NCI-H1417 treated with DMSO at 0.1 percent for 48 hours (cell line): ENCODE data around the gene PXDN.
"Not testable (repeated sequence)": the region's sequence is repeated elsewhere in the genome, so short reads cannot be mapped to it uniquely, and the experiment has no call there.

Experiments used
- DNase-seq: peaks from one replicate; lab custom pipeline; 2025; lab: John Stamatoyannopoulos, UW

The PXDN gene

DNA sequence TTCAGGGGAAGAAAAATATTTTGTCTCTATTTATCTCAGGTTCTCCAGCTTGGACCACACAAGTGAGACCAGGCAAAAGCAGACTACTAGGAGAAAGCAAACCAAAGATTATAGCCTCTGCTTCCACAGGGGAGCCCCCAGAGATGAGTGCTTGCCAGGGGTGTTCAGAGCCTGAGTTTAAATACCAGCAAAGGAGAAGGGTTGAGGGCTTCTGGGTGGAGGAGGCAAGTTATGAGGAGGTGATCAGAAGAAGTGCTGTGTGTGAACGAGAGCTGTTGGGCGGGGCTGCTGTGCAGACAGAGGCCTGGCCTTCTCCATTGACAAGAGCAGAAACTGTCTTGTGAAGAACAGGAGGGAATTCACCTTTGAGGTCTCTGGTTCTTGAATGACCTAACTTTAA is 32.8 kb upstream of the PXDN start:
- DNase-seq: no peak

- DNase-seq: no peak
Observed at GRCh38 chr2:1775511-1776035, 31.3 kb upstream of the PXDN start.

GRCh38 chr2:1774929-1775328 is 30.6 kb upstream of the PXDN start:
- DNase-seq: no peak

GRCh38 chr2:1773883-1774282 is 29.6 kb upstream of the PXDN start:
- DNase-seq: no peak

GRCh38 chr2:1772471-1773267 is 28.4 kb upstream of the PXDN start:
- no peak for DNase-seq

GRCh38 chr2:1771626-1772280 is 27.4 kb upstream of the PXDN start:
- no peak for DNase-seq

DNA sequence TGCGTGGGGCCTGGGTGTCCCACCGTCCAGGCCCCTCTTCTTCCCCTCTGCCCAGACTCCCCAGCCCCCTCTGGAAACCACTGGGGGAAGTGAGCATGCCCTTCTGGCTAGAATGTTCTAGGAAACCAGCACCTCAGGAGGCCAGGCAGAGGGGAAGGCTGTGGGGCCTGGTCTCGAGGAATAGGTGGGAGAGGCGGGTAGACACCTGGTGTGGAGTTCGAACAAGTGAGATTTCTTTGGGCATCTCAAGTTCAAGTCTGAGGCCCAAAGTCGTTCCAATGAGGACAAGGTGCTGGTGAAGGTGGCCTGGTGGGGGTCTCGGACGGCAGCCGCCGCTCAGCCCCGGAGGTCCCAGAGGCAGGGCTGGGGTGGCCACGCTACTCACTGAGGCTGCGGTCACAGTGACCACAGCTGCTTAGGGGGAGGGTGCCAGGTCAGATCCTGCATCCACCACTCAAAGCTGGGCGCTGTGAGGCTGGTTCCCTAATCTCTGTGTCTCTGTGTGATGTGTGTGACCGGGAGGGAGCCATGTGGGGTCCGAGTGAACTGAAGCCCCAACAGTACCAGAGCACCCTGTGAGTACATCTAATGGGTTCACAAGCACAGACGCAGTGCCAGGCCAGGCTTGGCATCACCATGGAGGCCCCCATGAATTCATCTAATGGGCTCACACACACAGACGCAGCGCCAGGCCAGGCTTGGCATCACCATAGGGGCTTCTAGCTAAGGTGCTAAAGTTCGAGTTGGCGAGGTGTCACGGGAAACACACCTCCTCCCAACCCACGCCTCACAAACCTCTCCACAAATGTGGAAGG is 26.5 kb upstream of the PXDN start:
- DNase-seq: no peak

- peak; percentile 56 for DNase-seq
Observed at GRCh38 chr2:1769703-1770422, 25.5 kb upstream of the PXDN start.

GRCh38 chr2:1767939-1768691 is 23.8 kb upstream of the PXDN start:
- DNase-seq: no peak

GRCh38 chr2:1766851-1767811 is 22.8 kb upstream of the PXDN start:
- DNase-seq: no peak

GRCh38 chr2:1766425-1766824 is 22.1 kb upstream of the PXDN start:
- DNase-seq: no peak

DNA sequence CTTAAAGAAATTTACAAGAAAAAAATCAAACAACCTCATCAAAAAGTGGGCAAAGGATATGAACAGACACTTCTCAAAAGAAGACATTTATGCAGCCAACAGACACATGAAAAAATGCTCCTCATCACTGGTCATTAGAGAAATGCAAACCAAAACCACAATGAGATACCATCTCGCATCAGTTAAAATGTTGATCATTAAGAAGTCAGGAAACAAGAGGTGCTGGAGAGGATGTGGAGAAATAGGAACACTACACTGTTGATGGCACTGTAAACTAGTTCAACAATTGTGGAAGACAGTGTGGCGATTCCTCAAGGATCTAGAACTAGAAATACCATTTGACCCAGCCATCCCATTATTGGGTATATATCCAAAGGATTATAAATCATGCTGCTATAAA is 20.9 kb upstream of the PXDN start:
- not testable (repeated sequence) for DNase-seq

GRCh38 chr2:1759611-1759930 is 15.3 kb upstream of the PXDN start:
- DNase-seq: no peak

DNA sequence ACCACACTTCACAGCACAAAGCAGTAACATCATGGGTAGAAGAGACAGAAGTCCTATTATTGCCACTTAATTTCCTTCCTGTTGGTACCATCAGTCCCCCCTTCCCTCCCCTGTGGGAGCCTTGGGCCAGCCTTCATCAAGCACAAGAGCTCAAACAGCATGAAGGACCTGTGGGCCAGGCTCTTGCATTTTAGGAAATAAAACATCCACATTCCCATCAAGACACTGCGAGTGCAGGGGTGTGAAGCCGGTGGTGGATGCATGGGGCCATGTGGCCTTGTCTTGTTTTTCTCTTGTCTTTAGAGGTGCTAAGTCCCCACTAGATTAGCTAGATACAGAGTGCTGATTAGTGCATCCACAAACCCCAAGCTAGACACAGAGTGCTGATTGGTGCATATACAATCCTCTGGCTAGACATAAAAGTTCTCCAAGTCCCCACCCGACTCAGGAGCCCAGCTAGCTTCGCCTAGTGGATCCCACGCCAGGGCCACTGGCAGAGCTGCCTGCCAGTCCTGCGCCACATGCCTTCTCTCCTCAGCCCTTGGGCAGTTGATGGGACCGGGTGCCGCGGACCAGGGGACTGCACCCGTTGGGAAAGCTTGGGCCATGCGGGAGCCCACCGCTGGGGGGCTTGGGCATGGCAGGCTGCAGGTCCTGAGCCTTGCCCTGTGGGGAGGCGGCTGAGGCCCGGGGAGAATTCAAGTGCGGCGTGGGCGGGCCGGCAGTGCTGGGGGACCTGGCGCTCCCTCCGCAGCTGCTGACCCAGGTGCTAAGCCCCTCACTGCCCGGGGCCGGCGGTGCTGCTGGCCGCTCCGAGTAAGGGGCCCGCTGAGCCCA is 14.7 kb upstream of the PXDN start:
- DNase-seq: no peak

GRCh38 chr2:1758171-1758570 is 13.9 kb upstream of the PXDN start:
- no peak for DNase-seq

- DNase-seq: no peak
Observed at GRCh38 chr2:1757567-1757966, 13.3 kb upstream of the PXDN start.

GRCh38 chr2:1757146-1757545 is 12.8 kb upstream of the PXDN start:
- DNase-seq: not testable (repeated sequence)

DNA sequence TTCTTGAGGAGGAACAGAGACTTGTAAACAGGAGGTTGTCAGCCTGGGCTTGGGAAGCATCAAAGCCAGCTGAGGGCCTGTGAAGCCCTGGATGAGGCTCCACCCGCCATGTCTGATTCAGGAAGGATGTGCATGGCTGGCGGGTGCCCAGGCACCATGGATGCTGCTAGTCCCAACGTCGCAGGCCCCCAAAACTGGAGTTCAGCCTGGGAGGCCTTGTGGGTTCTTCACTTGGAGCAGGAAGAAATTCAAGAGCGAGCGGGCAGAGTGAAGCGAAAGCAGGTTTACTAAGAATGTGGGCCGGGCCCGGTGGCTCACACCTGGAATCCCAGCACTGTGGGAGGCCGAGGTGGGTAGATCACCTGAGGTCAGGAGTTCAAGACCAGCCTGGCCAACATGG is 12.1 kb upstream of the PXDN start:
- DNase-seq: no peak
